ACC112 (cell line): ENCODE results near the gene ACTN1.
"Not testable (repeated sequence)": the region's sequence is repeated elsewhere in the genome, so short reads cannot be mapped to it uniquely, and the experiment has no call there.

ENCODE experiments used
- H2AFZ ChIP-seq: fragments of 200-600 bp; sonication (generic); one replicate; pipeline ENCODE4 v1.6.0; 2017; ENCODE audit warnings: antibody characterized with exemption, low read length; ENCODE audit not compliant: unreplicated experiment
- H3K27ac ChIP-seq: fragments of 200-600 bp; sonication (generic); 2 replicates; pipeline ENCODE4 v1.5.1; 2014; ENCODE audit warnings: low read depth, mild to moderate bottlenecking, antibody characterized with exemption, low read length, moderate library complexity
- H3K27me3 ChIP-seq: fragments of 200-600 bp; sonication (generic); 2 replicates; pipeline ENCODE4 v1.6.1; 2014; ENCODE audit warnings: mild to moderate bottlenecking, antibody characterized with exemption, low read length, moderate library complexity, mixed read lengths; ENCODE audit not compliant: insufficient read depth
- H3K36me3 ChIP-seq: fragments of 200-600 bp; sonication (generic); 2 replicates; pipeline ENCODE4 v1.6.1; 2016; ENCODE audit warnings: mild to moderate bottlenecking, antibody characterized with exemption, low read length, moderate library complexity, mixed read lengths; ENCODE audit not compliant: insufficient read depth
- H3K4me1 ChIP-seq: fragments of 200-600 bp; sonication (generic); one replicate; pipeline ENCODE4 v1.6.1; 2016; ENCODE audit warnings: low read length, mixed read lengths; ENCODE audit not compliant: insufficient read depth, unreplicated experiment, control insufficient read depth
- H3K4me3 ChIP-seq: fragments of 200-600 bp; sonication (generic); 2 replicates; pipeline ENCODE4 v1.5.1; 2014; ENCODE audit warnings: mild to moderate bottlenecking, low read depth, low read length
- H3K79me2 ChIP-seq: fragments of 200-600 bp; sonication (generic); one replicate; pipeline ENCODE4 v1.6.0; 2016; ENCODE audit warnings: low read length; ENCODE audit not compliant: control insufficient read depth, unreplicated experiment, insufficient read depth

ACTN1 gene

GRCh38 chr14:68977180-68977717 lies 1.9 kb downstream of the ACTN1 start:
- H2AFZ ChIP-seq: no peak overlapping the region
- H3K27me3 ChIP-seq: no peaks in the 10 kb centered on the region
- peak overlapping the region; percentile 99 for H3K4me3 ChIP-seq
- peaks cover 18% of the 10 kb centered on the region; the same call in 1 of the 2 replicates for H3K36me3 ChIP-seq
- H3K27ac ChIP-seq: peak overlapping the region; percentile 80
- peaks cover 42% of the 10 kb centered on the region for H3K4me1 ChIP-seq
- H3K79me2 ChIP-seq: peaks cover 69% of the 10 kb centered on the region

GRCh38 chr14:68976160-68977067 lies 2.7 kb downstream of the ACTN1 start:
- Histone ChIP-seq H3K4me3 (peak overlapping the region; percentile 99), H3K79me2 (peaks cover 77% of the 10 kb centered on the region)

GRCh38 chr14:68975667-68976066 lies 3.4 kb downstream of the ACTN1 start:
- Histone ChIP-seq H3K36me3 (peaks cover 25% of the 10 kb centered on the region; the same call in 1 of the 2 replicates), H3K79me2 (peaks cover 85% of the 10 kb centered on the region), H3K4me1 (peaks cover 39% of the 10 kb centered on the region), H3K27me3 (no peaks in the 10 kb centered on the region), H2AFZ (no peak overlapping the region), H3K4me3 (peak overlapping the region; percentile 99), H3K27ac (peak overlapping the region; percentile 80)

More at GRCh38 chr14:68976160-68977067, 2.7 kb downstream of the ACTN1 start:
- peaks cover 20% of the 10 kb centered on the region; the same call in 1 of the 2 replicates for H3K36me3 ChIP-seq
- H3K27me3 ChIP-seq: no peaks in the 10 kb centered on the region
- peak overlapping the region; percentile 80 for H3K27ac ChIP-seq
- H3K4me1 ChIP-seq: peaks cover 36% of the 10 kb centered on the region
- no peak overlapping the region for H2AFZ ChIP-seq

- no peaks in the 10 kb centered on the region for H3K27me3 ChIP-seq
- peaks cover 47% of the 10 kb centered on the region for H3K4me1 ChIP-seq
- peaks cover 25% of the 10 kb centered on the region; the same call in 1 of the 2 replicates for H3K36me3 ChIP-seq
- peak overlapping the region; percentile 99; the same call in 1 of the 2 replicates for H3K4me3 ChIP-seq
- H2AFZ ChIP-seq: no peak overlapping the region
- peaks cover 88% of the 10 kb centered on the region for H3K79me2 ChIP-seq
- H3K27ac ChIP-seq: peak overlapping the region; percentile 27; the same call in 1 of the 2 replicates
These were observed 4.2 kb downstream of the ACTN1 start for GRCh38 chr14:68974759-68975347.

- Histone ChIP-seq H3K27me3 (no peaks in the 10 kb centered on the region), H3K79me2 (peaks cover 99% of the 10 kb centered on the region), H3K27ac (no peak overlapping the region), H2AFZ (no peak overlapping the region), H3K4me3 (no peak overlapping the region), H3K4me1 (peaks cover 59% of the 10 kb centered on the region), H3K36me3 (peaks cover 25% of the 10 kb centered on the region; the same call in 1 of the 2 replicates)
These were observed 5.5 kb downstream of the ACTN1 start for GRCh38 chr14:68973639-68974038.

GRCh38 chr14:68973219-68973565 lies 5.9 kb downstream of the ACTN1 start:
- H3K36me3 ChIP-seq: peaks cover 25% of the 10 kb centered on the region; the same call in 1 of the 2 replicates

GRCh38 chr14:68972507-68973218 lies 6.4 kb downstream of the ACTN1 start:
- Histone ChIP-seq H3K4me1 (peaks cover 67% of the 10 kb centered on the region), H3K36me3 (peaks cover 25% of the 10 kb centered on the region; the same call in 1 of the 2 replicates), H3K79me2 (peaks cover 99% of the 10 kb centered on the region)

More at GRCh38 chr14:68973219-68973565, 5.9 kb downstream of the ACTN1 start:
- H3K4me3 ChIP-seq, H2AFZ ChIP-seq, H3K27me3 ChIP-seq, H3K27ac ChIP-seq: not testable (repeated sequence)
- peaks cover 99% of the 10 kb centered on the region for H3K79me2 ChIP-seq
- H3K4me1 ChIP-seq: peaks cover 62% of the 10 kb centered on the region

GRCh38 chr14:68971411-68972035 lies 7.6 kb downstream of the ACTN1 start:
- H3K27me3 ChIP-seq: no peaks in the 10 kb centered on the region
- peaks cover 100% of the 10 kb centered on the region for H3K79me2 ChIP-seq
- peaks cover 71% of the 10 kb centered on the region for H3K4me1 ChIP-seq
- no peak overlapping the region for H2AFZ ChIP-seq
- peaks cover 25% of the 10 kb centered on the region; the same call in 1 of the 2 replicates for H3K36me3 ChIP-seq
- H3K27ac ChIP-seq: peak overlapping the region; percentile 12; the same call in 1 of the 2 replicates
- no peak overlapping the region for H3K4me3 ChIP-seq

More at GRCh38 chr14:68972507-68973218, 6.4 kb downstream of the ACTN1 start:
- Histone ChIP-seq H3K27ac (no peak overlapping the region), H3K4me3 (no peak overlapping the region), H2AFZ (no peak overlapping the region), H3K27me3 (no peaks in the 10 kb centered on the region)

- H3K79me2 ChIP-seq: peaks cover 100% of the 10 kb centered on the region
- H3K27me3 ChIP-seq: no peaks in the 10 kb centered on the region
- H2AFZ ChIP-seq: no peak overlapping the region
- H3K4me3 ChIP-seq: no peak overlapping the region
- 0 out of 2 replicates have a peak overlapping the region, but pooled peaks have one; percentile 17 for H3K27ac ChIP-seq
- H3K4me1 ChIP-seq: peaks cover 66% of the 10 kb centered on the region
- peaks cover 25% of the 10 kb centered on the region; the same call in 1 of the 2 replicates for H3K36me3 ChIP-seq
These were observed 8.4 kb downstream of the ACTN1 start for GRCh38 chr14:68970736-68971135.
